ENCODE measurements around the gene GRM7. TPM values are rescaled to one million over a fixed set of nuclear protein-coding genes. Genes with fewer than 3 reads are reported as not detected.

GRM7 gene
- total RNA-seq, 1 donor from 2014 or later: 0.80 TPM

GRCh38 chr3:7436542-7436941 is 575.6 kb downstream of the GRM7 start:
- no peaks in the 10 kb centered on the region for H3F3A ChIP-seq (ENCODE audit: low read depth)
- H3K4me1 ChIP-seq: peaks cover 6% of the 10 kb centered on the region
- no peaks in the 10 kb centered on the region for H4K20me1 ChIP-seq (ENCODE audit: low read depth)
- Mint-ChIP-seq H3K36me3 (no peaks in the 10 kb centered on the region), H3K27ac (no peak overlapping the region), H3K4me3 (no peak overlapping the region), H3K4me1 (peaks cover 2% of the 10 kb centered on the region), H3K9me3 (peaks cover 5% of the 10 kb centered on the region), H3K27me3 (ENCODE audit: insufficient read depth, low read depth) (peaks cover 2% of the 10 kb centered on the region)
- no peak overlapping the region for H3K9ac ChIP-seq
- no peak for TF ChIP-seq EZH2phosphoT487 (IDR thresholded peaks at IDR 0.05)
- no peak for TF ChIP-seq EZH2 (IDR thresholded peaks at IDR 0.05)
- TF ChIP-seq CTCF (IDR thresholded peaks at IDR 0.05): no peak
- peaks cover 5% of the 10 kb centered on the region for H3K9me3 ChIP-seq (ENCODE audit: low read depth)
- DNase-seq (ENCODE audit: low spot score): no peak
- no peaks in the 10 kb centered on the region for H3K27me3 ChIP-seq
- H3K36me3 ChIP-seq: no peaks in the 10 kb centered on the region
- no peak overlapping the region for H2AFZ ChIP-seq (replicated peaks)
- H3K4me3 ChIP-seq: no peak overlapping the region
- no peaks in the 10 kb centered on the region for H3K79me2 ChIP-seq (ENCODE audit: low read depth)
- no peak overlapping the region for H3K27ac ChIP-seq
- H3K4me2 ChIP-seq: no peak overlapping the region

- H3K9me3 ChIP-seq (ENCODE audit: low read depth): peaks cover 5% of the 10 kb centered on the region
- no peak for TF ChIP-seq EZH2phosphoT487 (IDR thresholded peaks at IDR 0.05)
- TF ChIP-seq EZH2 (IDR thresholded peaks at IDR 0.05): no peak
These were observed 576.3 kb downstream of the GRM7 start for GRCh38 chr3:7437231-7437630.

GRCh38 chr3:7439101-7439680 is 578.3 kb downstream of the GRM7 start:
- H3K9ac ChIP-seq: no peak overlapping the region
- H3F3A ChIP-seq (ENCODE audit: low read depth): no peaks in the 10 kb centered on the region
- no peak overlapping the region for H2AFZ ChIP-seq (replicated peaks)
- H3K4me2 ChIP-seq: no peak overlapping the region
- H3K27ac ChIP-seq: no peak overlapping the region
- TF ChIP-seq EZH2 (IDR thresholded peaks at IDR 0.05) (no peak), CTCF (IDR thresholded peaks at IDR 0.05) (no peak), EZH2phosphoT487 (IDR thresholded peaks at IDR 0.05) (no peak)
- H3K27me3 Mint-ChIP-seq (ENCODE audit: insufficient read depth, low read depth): peaks cover 2% of the 10 kb centered on the region
- no peaks in the 10 kb centered on the region for H4K20me1 ChIP-seq (ENCODE audit: low read depth)
- no peaks in the 10 kb centered on the region for H3K27me3 ChIP-seq
- no peaks in the 10 kb centered on the region for H3K79me2 ChIP-seq (ENCODE audit: low read depth)
- no peaks in the 10 kb centered on the region for H3K36me3 ChIP-seq
- H3K4me3 ChIP-seq: no peak overlapping the region
- H3K9me3 ChIP-seq (ENCODE audit: low read depth): no peaks in the 10 kb centered on the region
- no peak overlapping the region for H3K27ac Mint-ChIP-seq
- peaks cover 6% of the 10 kb centered on the region for H3K4me1 ChIP-seq
- H3K9me3 Mint-ChIP-seq: peaks cover 2% of the 10 kb centered on the region
- H3K4me3 Mint-ChIP-seq: no peak overlapping the region
- H3K4me1 Mint-ChIP-seq: peaks cover 2% of the 10 kb centered on the region
- no peak for DNase-seq (ENCODE audit: low spot score)
- H3K36me3 Mint-ChIP-seq: no peaks in the 10 kb centered on the region

More at GRCh38 chr3:7437231-7437630, 576.3 kb downstream of the GRM7 start:
- no peaks in the 10 kb centered on the region for H3K27me3 ChIP-seq
- no peak overlapping the region for H2AFZ ChIP-seq (replicated peaks)
- Mint-ChIP-seq H3K4me1 (peaks cover 2% of the 10 kb centered on the region), H3K9me3 (peaks cover 5% of the 10 kb centered on the region), H3K36me3 (no peaks in the 10 kb centered on the region), H3K4me3 (no peak overlapping the region), H3K27me3 (ENCODE audit: insufficient read depth, low read depth) (peaks cover 2% of the 10 kb centered on the region), H3K27ac (no peak overlapping the region)
- no peak for DNase-seq (ENCODE audit: low spot score)
- no peak overlapping the region for H3K4me2 ChIP-seq
- H3K4me1 ChIP-seq: peaks cover 6% of the 10 kb centered on the region
- H4K20me1 ChIP-seq (ENCODE audit: low read depth): no peaks in the 10 kb centered on the region
- H3K36me3 ChIP-seq: no peaks in the 10 kb centered on the region
- H3K79me2 ChIP-seq (ENCODE audit: low read depth): no peaks in the 10 kb centered on the region
- no peak overlapping the region for H3K9ac ChIP-seq
- H3K4me3 ChIP-seq: no peak overlapping the region
- H3K27ac ChIP-seq: no peak overlapping the region
- no peaks in the 10 kb centered on the region for H3F3A ChIP-seq (ENCODE audit: low read depth)

GRCh38 chr3:7444886-7445285 is 584.0 kb downstream of the GRM7 start:
- Mint-ChIP-seq H3K9me3 (peaks cover 2% of the 10 kb centered on the region), H3K36me3 (no peaks in the 10 kb centered on the region), H3K27ac (no peak overlapping the region), H3K4me3 (no peak overlapping the region), H3K27me3 (ENCODE audit: insufficient read depth, low read depth) (no peaks in the 10 kb centered on the region), H3K4me1 (peaks cover under 1% of the 10 kb centered on the region)
- H3K9me3 ChIP-seq (ENCODE audit: low read depth): no peaks in the 10 kb centered on the region
- no peak overlapping the region for H3K9ac ChIP-seq
- H3K27me3 ChIP-seq: no peaks in the 10 kb centered on the region
- DNase-seq (ENCODE audit: low spot score): no peak
- H3K27ac ChIP-seq: no peak overlapping the region
- TF ChIP-seq EZH2 (IDR thresholded peaks at IDR 0.05): no peak
- no peak for TF ChIP-seq CTCF (IDR thresholded peaks at IDR 0.05)
- peaks cover under 1% of the 10 kb centered on the region for H3K4me1 ChIP-seq
- no peaks in the 10 kb centered on the region for H4K20me1 ChIP-seq (ENCODE audit: low read depth)
- no peak overlapping the region for H3K4me3 ChIP-seq
- no peaks in the 10 kb centered on the region for H3F3A ChIP-seq (ENCODE audit: low read depth)
- H2AFZ ChIP-seq (replicated peaks): no peak overlapping the region
- H3K79me2 ChIP-seq (ENCODE audit: low read depth): no peaks in the 10 kb centered on the region
- no peaks in the 10 kb centered on the region for H3K36me3 ChIP-seq
- no peak overlapping the region for H3K4me2 ChIP-seq

All from neural progenitor cell (in vitro differentiated cells).